SK-N-SH (cell line): ENCODE measurements around the gene MST1. TPM values are rescaled to one million over a fixed set of nuclear protein-coding genes. Genes with fewer than 3 reads are reported as not detected.

Experiments used
- CTCF ChIA-PET: fragments of 300-600, 350-600 bp; formaldehyde crosslinking; extraction: SDS; loops from one replicate; lab custom pipeline; 2021; lab: Yijun Ruan, JAX
- POLR2A ChIA-PET: fragments of 350-600 bp; sonication (Branson Sonifier 250); formaldehyde crosslinking; extraction: SDS; loops from one replicate; lab custom pipeline; 2020; ENCODE audit warnings: antibody characterized with exemption, inconsistent platforms; lab: Yijun Ruan, JAX
- DNase-seq: peaks from one replicate; pipeline ENCODE4 v3.0.0; 2012
- H2AFZ ChIP-seq: fragments of 200-600 bp; sonication (generic); 2 replicates; pipeline ENCODE4 v1.8.1; 2016; ENCODE audit warnings: antibody characterized with exemption, mild to moderate bottlenecking, low read depth
- H3F3A ChIP-seq: fragments of 200-600 bp; sonication (generic); replicated peaks from 2 replicates; pipeline ENCODE3; 2016; ENCODE audit warnings: antibody characterized with exemption, mild to moderate bottlenecking; ENCODE audit not compliant: insufficient read depth
- H3K27ac ChIP-seq, 2 experiments: fragments of 200-500 bp in 1 of 2; fragments of 200-600 bp in 1 of 2; sonication (Bioruptor generic) in 1 of 2; sonication (generic), shearing (Covaris generic) in 1 of 2; 2 replicates each; pipeline versions ENCODE4 v1.5.1 to v1.6.1; 2014 to 2016; ENCODE audit warnings: low read depth in 2 of 2, inconsistent platforms in 1 of 2, low read length in 1 of 2, mild to moderate bottlenecking in 1 of 2, mixed read lengths in 1 of 2
- H3K27me3 ChIP-seq: fragments of 200-600 bp; sonication (generic), shearing (Covaris generic); 2 replicates; pipeline ENCODE4 v1.6.1; 2016; ENCODE audit warnings: mixed run types; ENCODE audit not compliant: insufficient read depth
- H3K36me3 ChIP-seq, 2 experiments: fragments of 200-500 bp in 1 of 2; fragments of 200-600 bp in 1 of 2; sonication (Bioruptor generic) in 1 of 2; sonication (generic) in 1 of 2; replicated peaks in 1 of 2; 2 replicates each; pipeline versions ENCODE3 to v1.5.1; 2014 to 2016; ENCODE audit warnings: low read length in 1 of 2, mild to moderate bottlenecking in 1 of 2; ENCODE audit not compliant: insufficient read depth in 2 of 2, control insufficient read depth in 1 of 2
- H3K4me1 ChIP-seq, 2 experiments: fragments of 200-500 bp in 1 of 2; fragments of 200-600 bp in 1 of 2; sonication (Bioruptor generic) in 1 of 2; sonication (generic), shearing (Covaris generic) in 1 of 2; 2 replicates each; pipeline versions ENCODE4 v1.5.1 to v1.6.1; 2014 to 2016; ENCODE audit warnings: low read depth in 1 of 2, low read length in 1 of 2, mixed run types in 1 of 2; ENCODE audit not compliant: insufficient read depth in 2 of 2, control insufficient read depth in 1 of 2
- H3K4me2 ChIP-seq: fragments of 200-600 bp; sonication (generic), shearing (Covaris generic); 2 replicates; pipeline ENCODE4 v1.6.1; 2017; ENCODE audit warnings: mixed run types
- H3K4me3 ChIP-seq, 2 experiments: fragments of 200-500 bp in 1 of 2; fragments of 200-600 bp in 1 of 2; sonication (Bioruptor generic) in 1 of 2; sonication (generic), shearing (Covaris generic) in 1 of 2; 2 replicates each; pipeline versions ENCODE4 v1.5.1 to v1.8.1; 2014 to 2016; ENCODE audit warnings: low read depth in 2 of 2, inconsistent platforms in 1 of 2, low read length in 1 of 2, mild to moderate bottlenecking in 1 of 2, mixed read lengths in 1 of 2, moderate library complexity in 1 of 2
- H3K79me2 ChIP-seq: fragments of 200-600 bp; sonication (generic); 2 replicates; pipeline ENCODE4 v1.8.1; 2017; ENCODE audit warnings: mild to moderate bottlenecking; ENCODE audit not compliant: insufficient read depth
- H3K9ac ChIP-seq: fragments of 200-600 bp; sonication (generic); 2 replicates; pipeline ENCODE4 v1.6.1; 2017; ENCODE audit warnings: mixed run types
- H3K9me2 ChIP-seq: fragments of 200-600 bp; sonication (generic); 2 replicates; pipeline ENCODE4 v1.6.1; 2017; ENCODE audit warnings: mixed run types
- H3K9me3 ChIP-seq: fragments of 200-600 bp; sonication (generic); 2 replicates; pipeline ENCODE4 v1.6.1; 2017; ENCODE audit warnings: mixed run types, mild to moderate bottlenecking, moderate library complexity
- H4K20me1 ChIP-seq: fragments of 200-600 bp; sonication (generic); 2 replicates; pipeline ENCODE4 v1.6.1; 2017; ENCODE audit warnings: mild to moderate bottlenecking, mixed run types; ENCODE audit not compliant: insufficient read depth
- CHD2 ChIP-seq: fragments of 150-350 bp; IDR thresholded peaks from 2 replicates; pipeline ENCODE4 v1.6.1; 2018; ENCODE audit warnings: low read length; ENCODE audit not compliant: partially characterized antibody
- CTCF ChIP-seq: fragments of 200-600 bp; sonication (generic); IDR thresholded peaks from 2 replicates; pipeline ENCODE4 v1.6.1; 2017; ENCODE audit warnings: antibody characterized with exemption, mild to moderate bottlenecking, moderate library complexity
- ELF1 ChIP-seq: IDR thresholded peaks from 2 replicates; pipeline ENCODE4 v1.4.0; 2012
- EP300 ChIP-seq, 2 experiments: IDR thresholded peaks; 2 replicates each; pipeline versions ENCODE4 v1.4.0 to v1.6.1; 2012; ENCODE audit warnings: borderline replicate concordance in 1 of 2, low read depth in 1 of 2, low read length in 1 of 2
- FOSL2 ChIP-seq: IDR thresholded peaks from 2 replicates; pipeline ENCODE4 v1.4.0; 2012; ENCODE audit warnings: low read depth, mild to moderate bottlenecking, moderate library complexity, borderline replicate concordance
- FOXJ3 ChIP-seq: sonication (generic); formaldehyde crosslinking; IDR thresholded peaks from 2 replicates; pipeline ENCODE4 v1.5.1; 2020; ENCODE audit warnings: mild to moderate bottlenecking, missing genetic modification reagents
- GATA2 ChIP-seq: sonication (generic); formaldehyde crosslinking; IDR thresholded peaks from 2 replicates; pipeline ENCODE4 v1.5.0; 2020; ENCODE audit warnings: mild to moderate bottlenecking, missing genetic modification reagents
- IRF3 ChIP-seq: fragments of 150-350 bp; IDR thresholded peaks from 2 replicates; pipeline ENCODE4 v1.6.1; 2016; ENCODE audit warnings: mild to moderate bottlenecking, low read depth, low read length
- JUND ChIP-seq: IDR thresholded peaks from 2 replicates; pipeline ENCODE4 v1.4.0; 2012
- MAX ChIP-seq: IDR thresholded peaks from 2 replicates; pipeline ENCODE4 v1.4.0; 2012; ENCODE audit warnings: low read depth
- MEF2A ChIP-seq: IDR thresholded peaks from 2 replicates; pipeline ENCODE4 v1.4.0; 2012; ENCODE audit warnings: low read depth, borderline replicate concordance
- MXI1 ChIP-seq: IDR thresholded peaks from 2 replicates; pipeline ENCODE4 v1.6.1; 2012; ENCODE audit warnings: mild to moderate bottlenecking, low read depth, low read length, improper control_type of control experiment
- NFIC ChIP-seq: IDR thresholded peaks from 2 replicates; pipeline ENCODE4 v1.4.0; 2012; ENCODE audit warnings: borderline replicate concordance
- POLR2AphosphoS5 ChIP-seq: IDR thresholded peaks from 2 replicates; pipeline ENCODE4 v1.6.1; 2012; ENCODE audit warnings: low read depth, low read length
- RCOR1 ChIP-seq: fragments of 150-350 bp; IDR thresholded peaks from 2 replicates; pipeline ENCODE4 v1.6.1; 2017; ENCODE audit warnings: antibody characterized with exemption, low read length
- REST ChIP-seq: IDR thresholded peaks from 2 replicates; pipeline ENCODE4 v1.6.1; 2012; ENCODE audit warnings: mild to moderate bottlenecking, low read depth, low read length, moderate library complexity
- RXRA ChIP-seq: IDR thresholded peaks from 2 replicates; pipeline ENCODE4 v1.4.0; 2012; ENCODE audit warnings: low read depth, mild to moderate bottlenecking, borderline replicate concordance
- SIN3A ChIP-seq: IDR thresholded peaks from 2 replicates; pipeline ENCODE4 v1.6.1; 2012; ENCODE audit warnings: low read depth, mild to moderate bottlenecking, low read length, moderate library complexity, borderline replicate concordance
- SMC3 ChIP-seq: IDR thresholded peaks from 2 replicates; pipeline ENCODE4 v1.6.1; 2012; ENCODE audit warnings: low read depth, low read length, improper control_type of control experiment
- TCF12 ChIP-seq: IDR thresholded peaks from 2 replicates; pipeline ENCODE4 v1.4.0; 2012
- TEAD4 ChIP-seq: IDR thresholded peaks from 2 replicates; pipeline ENCODE4 v1.4.0; 2012; ENCODE audit warnings: mild to moderate bottlenecking, borderline replicate concordance; ENCODE audit not compliant: insufficient read depth
- USF1 ChIP-seq: IDR thresholded peaks from 2 replicates; pipeline ENCODE4 v1.4.0; 2012; ENCODE audit warnings: low read depth, borderline replicate concordance
- YY1 ChIP-seq: IDR thresholded peaks from 2 replicates; pipeline ENCODE4 v1.4.0; 2012; ENCODE audit warnings: low read depth, mild to moderate bottlenecking
- WGBS: methylation state at CpG from one replicate; pipeline ENCODE4 v1.1.6; 2017; ENCODE audit warnings: low lambda C conversion rate; 5-methylcytosine and 5-hydroxymethylcytosine counted together
- polyA plus RNA-seq, 3 experiments: library from polyadenylated mRNA; depleted of rRNA; stranded (reverse); fragments of >200 nt; gene quantifications; 2 replicates each; pipeline ENCODE4 v1.2.3, GENCODE V29; 2012

The MST1 gene
- polyA plus RNA-seq, 1 of the 3 experiments (the other 2 are of a cell fraction) = 35.1 TPM

GRCh38 chr3:49641292-49641691 lies 48.0 kb downstream of the MST1 start:
- Histone ChIP-seq H2AFZ (no peak overlapping the region), H3K36me3 (no peaks in the 10 kb centered on the region), H3K9ac (no peak overlapping the region), H3F3A (no peaks in the 10 kb centered on the region), H3K79me2 (no peaks in the 10 kb centered on the region), H3K9me2 (no peaks in the 10 kb centered on the region), H3K4me2 (no peak overlapping the region), H3K27ac (no peak overlapping the region), H3K9me3 (no peaks in the 10 kb centered on the region), H3K4me1 (no peaks in the 10 kb centered on the region), H3K27me3 (no peaks in the 10 kb centered on the region), H3K4me3 (no peak overlapping the region), H4K20me1 (no peaks in the 10 kb centered on the region)
- CTCF ChIA-PET = interaction anchor here (1.0 to 2.2 kb wide), 3 partner anchors 15 to 102 kb away, joined by 3 to 7 read pairs (median 5); no protein-coding TSS in a partner anchor
- no peak for TF ChIP-seq FOSL2
- no peak for TF ChIP-seq USF1
- no peak for TF ChIP-seq MXI1
- no peak for TF ChIP-seq TCF12
- TF ChIP-seq FOXJ3 (CRISPR knock-in tag) = no peak
- no peak for TF ChIP-seq NFIC
- TF ChIP-seq SIN3A = no peak
- no peak for TF ChIP-seq YY1
- no peak for TF ChIP-seq CHD2
- no peak for TF ChIP-seq RCOR1
- TF ChIP-seq POLR2AphosphoS5 = no peak
- TF ChIP-seq MAX = no peak
- TF ChIP-seq EP300 (IDR thresholded peaks at IDR 0.05; ENCODE audit: borderline replicate concordance in 1 of 2, low read depth in 1 of 2, low read length in 1 of 2) = no peak
- no peak for TF ChIP-seq TEAD4
- TF ChIP-seq JUND = no peak
- TF ChIP-seq IRF3 = no peak
- no peak for TF ChIP-seq SMC3
- TF ChIP-seq GATA2 (CRISPR knock-in tag) = no peak
- no peak for TF ChIP-seq RXRA
- DNase-seq = no peak
- POLR2A ChIA-PET = no interaction called here
- WGBS = 60% methylated on average over 7 of the region's 7 CpGs

GRCh38 chr3:49639551-49639950 lies 49.7 kb downstream of the MST1 start:
- POLR2A ChIA-PET = no interaction called here
- TF ChIP-seq EP300 (IDR thresholded peaks at IDR 0.05; ENCODE audit: borderline replicate concordance in 1 of 2, low read depth in 1 of 2, low read length in 1 of 2) = no peak
- TF ChIP-seq POLR2AphosphoS5 = no peak
- TF ChIP-seq JUND = no peak
- TF ChIP-seq REST = no peak
- TF ChIP-seq YY1 = no peak
- no peak for TF ChIP-seq RXRA
- TF ChIP-seq TEAD4 = no peak
- TF ChIP-seq MEF2A = no peak
- TF ChIP-seq CTCF = no peak
- no peak for TF ChIP-seq ELF1
- no peak for TF ChIP-seq FOXJ3 (CRISPR knock-in tag)

More at GRCh38 chr3:49639551-49639950, 49.7 kb downstream of the MST1 start:
- Histone ChIP-seq H3K4me3 (no peak overlapping the region), H3K36me3 (no peaks in the 10 kb centered on the region), H3K9ac (no peak overlapping the region), H3K4me2 (no peak overlapping the region), H3K27me3 (no peaks in the 10 kb centered on the region), H3K9me3 (no peaks in the 10 kb centered on the region), H3K79me2 (no peaks in the 10 kb centered on the region), H3K4me1 (no peaks in the 10 kb centered on the region), H4K20me1 (no peaks in the 10 kb centered on the region), H3K9me2 (no peaks in the 10 kb centered on the region), H3F3A (no peaks in the 10 kb centered on the region), H2AFZ (no peak overlapping the region), H3K27ac (no peak overlapping the region)
- CTCF ChIA-PET = interaction anchor here (0.9 to 2.2 kb wide), 3 partner anchors 32 to 100 kb away, joined by 3 to 7 read pairs (median 4); no protein-coding TSS in a partner anchor
- DNase-seq = no peak
- WGBS = 75% methylated on average over 2 of the region's 2 CpGs
